Left lung (tissue), 10 donors: Measurements from ENCODE around the gene PKHD1. TPM values are rescaled to one million over a fixed set of nuclear protein-coding genes. Genes with fewer than 3 reads are reported as not detected.

Experiments
- ATAC-seq: fragments of 200-7000 bp; cut with Tn5 transposase; one replicate; pipeline ENCODE4 v1.9.1; 2020; ENCODE audit warnings: moderate library complexity
- DNase-seq, 4 donors: peaks; one replicate each; pipeline ENCODE4 v3.0.0-alpha.2; 2013 to 2020
- H3K27ac ChIP-seq, 2 donors: fragments of 200-600 bp; sonication (generic) in 1 of 2; one replicate each; pipeline versions ENCODE4 v1.5.0 to v1.8.0; 2020 to 2021
- H3K27me3 ChIP-seq, 2 donors: fragments of 200-600 bp; sonication (generic) in 1 of 2; one replicate each; pipeline versions ENCODE4 v1.5.0 to v1.8.0; 2020 to 2021
- H3K36me3 ChIP-seq, 2 donors: fragments of 200-600 bp; sonication (generic) in 1 of 2; one replicate each; pipeline versions ENCODE4 v1.5.0 to v1.8.0; 2020 to 2021
- H3K4me1 ChIP-seq, 2 donors: fragments of 200-600 bp; one replicate each; pipeline ENCODE4 v1.8.0; 2021
- H3K4me3 ChIP-seq, 2 donors: fragments of 200-600 bp; sonication (generic) in 1 of 2; one replicate each; pipeline versions ENCODE4 v1.5.0 to v1.8.0; 2020 to 2021; ENCODE audit warnings: mild to moderate bottlenecking in 1 of 2
- H3K9me3 ChIP-seq, 2 donors: fragments of 200-600 bp; sonication (generic) in 1 of 2; one replicate each; pipeline versions ENCODE4 v1.5.0 to v1.8.0; 2020 to 2021
- CTCF ChIP-seq, 2 donors: fragments of 200-600 bp; sonication (generic) in 1 of 2; IDR thresholded peaks; one replicate each; pipeline versions ENCODE4 v1.5.0 to v1.8.0; 2021; ENCODE audit warnings: antibody characterized with exemption in 2 of 2
- intact Hi-C, 2 donors: fragments of 100-400 bp; cut with DNase I; formaldehyde crosslinking; loops; one replicate each; pipeline versions ENCODE4 v1.11.2 to v1.14.2; 2022
- polyA plus RNA-seq, 6 donors: library from polyadenylated mRNA; unstranded; fragments of 120-200 nt; gene quantifications; one replicate each; pipeline ENCODE4 v1.2.1, GENCODE V29; 2013; ENCODE audit not compliant: insufficient read length in 6 of 6
- total RNA-seq, 2 donors: library from RNA; stranded (reverse); fragmentation: NEBNext Ultra II Directional; extraction: Animal tissue kit (Norgen Biotek cat#: 25700); gene quantifications; one replicate each; pipeline ENCODE4 v1.2.1, GENCODE V29; 2021
- donor health status: DM: no; HTN: yes; CAD: no.
- donor health status: DM: no; HTN: no; CAD: no.

The PKHD1 gene
- total and polyA plus RNA-seq, 8 donors: 0.29 to 7.9 (median 6.2) TPM

- Histone ChIP-seq H3K36me3 (no peaks in the 10 kb centered on the region), H3K27me3 (no peaks in the 10 kb centered on the region), H3K4me1 (no peaks in the 10 kb centered on the region), H3K27ac (no peak overlapping the region), H3K4me3 (no peak overlapping the region), H3K9me3 (no peaks in the 10 kb centered on the region)
- TF ChIP-seq CTCF (IDR thresholded peaks at IDR 0.05): no peak
- intact Hi-C loops: no loop called here
- DNase-seq (no peak), ATAC-seq (no peak)
These were observed 432.8 kb downstream of the PKHD1 start for GRCh38 chr6:51654647-51655046.

GRCh38 chr6:51651132-51651817, 436.1 kb downstream of the PKHD1 start:
- Histone ChIP-seq H3K27ac (no peak overlapping the region), H3K27me3 (no peaks in the 10 kb centered on the region), H3K4me3 (no peak overlapping the region), H3K4me1 (no peaks in the 10 kb centered on the region), H3K9me3 (no peaks in the 10 kb centered on the region), H3K36me3 (no peaks in the 10 kb centered on the region)
- intact Hi-C loops: no loop called here
- DNase-seq (no peak), ATAC-seq (no peak)
- TF ChIP-seq CTCF (IDR thresholded peaks at IDR 0.05): no peak

GRCh38 chr6:51648774-51649173, 438.6 kb downstream of the PKHD1 start:
- Histone ChIP-seq H3K27ac (no peak overlapping the region), H3K4me3 (no peak overlapping the region), H3K4me1 (no peaks in the 10 kb centered on the region), H3K36me3 (no peaks in the 10 kb centered on the region), H3K9me3 (no peaks in the 10 kb centered on the region), H3K27me3 (no peaks in the 10 kb centered on the region)
- DNase-seq: no peak
- no peak for TF ChIP-seq CTCF (IDR thresholded peaks at IDR 0.05)
- ATAC-seq: no peak
- intact Hi-C loops: no loop called here

GRCh38 chr6:51648236-51648635, 439.2 kb downstream of the PKHD1 start:
- Histone ChIP-seq H3K4me1 (no peaks in the 10 kb centered on the region), H3K4me3 (no peak overlapping the region), H3K9me3 (no peaks in the 10 kb centered on the region), H3K36me3 (no peaks in the 10 kb centered on the region), H3K27ac (no peak overlapping the region), H3K27me3 (no peaks in the 10 kb centered on the region)
- ATAC-seq (peak; percentile 60), DNase-seq (peak in 2 of 4 donors; percentile 6 to 44)
- no peak for TF ChIP-seq CTCF (IDR thresholded peaks at IDR 0.05)
- intact Hi-C loops: no loop called here

- Histone ChIP-seq H3K27me3 (no peaks in the 10 kb centered on the region), H3K4me1 (no peaks in the 10 kb centered on the region), H3K27ac (no peak overlapping the region), H3K4me3 (no peak overlapping the region), H3K36me3 (no peaks in the 10 kb centered on the region), H3K9me3 (no peaks in the 10 kb centered on the region)
- DNase-seq (no peak), ATAC-seq (no peak)
- TF ChIP-seq CTCF (IDR thresholded peaks at IDR 0.05): no peak
- intact Hi-C loops: no loop called here
These were observed 443.0 kb downstream of the PKHD1 start for GRCh38 chr6:51644426-51644825.
